GM12878 (cell line): ENCODE measurements around the gene PRKCE. TPM values are rescaled to one million over a fixed set of nuclear protein-coding genes. Genes with fewer than 3 reads are reported as not detected.

Source experiments
- ATAC-seq: fragments of 200-7000 bp; cut with Tn5 transposase; 3 replicates; pipeline ENCODE4 v1.9.1; 2020; ENCODE audit warnings: mild to moderate bottlenecking, moderate library complexity
- BruUV-seq: library from RNA; stranded (reverse); fragments of 400-500 nt; replicated peaks from 2 replicates; lab custom pipeline; 2021; lab: Mats Ljungman, UMichigan
- CTCF ChIA-PET: fragments of 300-600 bp; sonication (Branson Sonifier 250); formaldehyde crosslinking; extraction: SDS; loops from one replicate; lab custom pipeline; 2021; ENCODE audit warnings: inconsistent platforms; lab: Yijun Ruan, JAX
- POLR2A ChIA-PET: fragments of 350-600 bp; formaldehyde crosslinking; extraction: SDS; loops from one replicate; lab custom pipeline; 2021; ENCODE audit warnings: inconsistent platforms; lab: Charles Lee
- RAD21 ChIA-PET: fragments of 300-600 bp; sonication (Branson Sonifier 250); formaldehyde crosslinking; loops from one replicate; lab custom pipeline; 2023; ENCODE audit warnings: antibody characterized with exemption; ENCODE audit not compliant: unreplicated experiment; lab: Charles Lee
- SMC1A ChIA-PET: fragments of 300-600 bp; sonication (Branson Sonifier 250); formaldehyde crosslinking; loops from one replicate; lab custom pipeline; 2023; ENCODE audit not compliant: unreplicated experiment, uncharacterized antibody; lab: Charles Lee
- DNase-seq: peaks from one replicate; pipeline ENCODE4 v3.0.0-alpha.2; 2011; ENCODE audit warnings: low read depth, low spot score
- FAIRE-seq: peaks from 3 replicates; lab custom pipeline; 2011; peaks lifted over from hg19 to GRCh38; lab: Jason Lieb, UNC
- H2AFZ ChIP-seq: 2 replicates; pipeline ENCODE4 v1.6.0; 2011; ENCODE audit warnings: low read depth, low read length, control low read depth; ENCODE audit not compliant: control insufficient read depth
- H3K27ac ChIP-seq: 2 replicates; pipeline ENCODE4 v1.5.1; 2011; ENCODE audit warnings: control low read depth; ENCODE audit not compliant: control insufficient read depth, insufficient read depth
- H3K27me3 ChIP-seq, 2 experiments: replicated peaks in 1 of 2; 2 replicates each; pipeline versions ENCODE4 v1.6.0 to v1.6.1; 2011; ENCODE audit warnings: low read length in 1 of 2; ENCODE audit not compliant: control insufficient read depth in 2 of 2, insufficient read depth in 2 of 2
- H3K36me3 ChIP-seq, 2 experiments: 2 replicates each; pipeline ENCODE4 v1.5.1; 2011; ENCODE audit warnings: low read length in 1 of 2; ENCODE audit not compliant: control insufficient read depth in 2 of 2, insufficient read depth in 2 of 2
- H3K4me1 ChIP-seq: 2 replicates; pipeline ENCODE4 v1.6.1; 2011; ENCODE audit warnings: mild to moderate bottlenecking, low read length, moderate library complexity, mixed read lengths; ENCODE audit not compliant: control insufficient read depth, insufficient read depth
- H3K4me2 ChIP-seq: 2 replicates; pipeline ENCODE4 v1.6.0; 2011; ENCODE audit warnings: control low read depth; ENCODE audit not compliant: control insufficient read depth, insufficient read depth
- H3K4me3 ChIP-seq: fragments of 200-600 bp; sonication (generic); 2 replicates; pipeline ENCODE4 v1.5.1; 2016
- H3K79me2 ChIP-seq: 2 replicates; pipeline ENCODE4 v1.6.0; 2011; ENCODE audit warnings: low read length; ENCODE audit not compliant: control insufficient read depth, insufficient read depth
- H3K9ac ChIP-seq: 2 replicates; pipeline ENCODE4 v1.8.0; 2011; ENCODE audit warnings: low read length, control low read depth, mixed read lengths; ENCODE audit not compliant: control insufficient read depth, insufficient read depth
- H3K9me3 ChIP-seq: replicated peaks from 3 replicates; pipeline ENCODE4 v1.5.1; 2011; ENCODE audit warnings: mild to moderate bottlenecking, low read length; ENCODE audit not compliant: control insufficient read depth, insufficient read depth
- H4K20me1 ChIP-seq: 2 replicates; pipeline ENCODE4 v1.6.0; 2011; ENCODE audit not compliant: control insufficient read depth, insufficient read depth
- EGR1 ChIP-seq, 2 experiments: IDR thresholded peaks; 1 replicate in 1 of 2; 2 replicates in 1 of 2; pipeline ENCODE4 v1.6.1; 2011 to 2012; ENCODE audit warnings: low read depth in 2 of 2, low read length in 2 of 2, borderline replicate concordance in 1 of 2, mild to moderate bottlenecking in 1 of 2, moderate library complexity in 1 of 2
- KAT2A ChIP-seq: conservative IDR thresholded peaks from 2 replicates; pipeline ENCODE4 v1.6.1; 2011; ENCODE audit warnings: low read depth, low read length; ENCODE audit not compliant: control insufficient read depth
- KDM1A ChIP-seq: fragments of 200-600 bp; sonication (generic); IDR thresholded peaks from 2 replicates; pipeline ENCODE4 v1.6.1; 2016; ENCODE audit warnings: borderline replicate concordance
- SMARCA5 ChIP-seq: fragments of 450-650 bp; IDR thresholded peaks from 2 replicates; pipeline ENCODE4 v1.6.1; 2017; ENCODE audit warnings: mild to moderate bottlenecking
- STAT3 ChIP-seq: IDR thresholded peaks from 2 replicates; pipeline ENCODE4 v1.6.1; 2011; ENCODE audit warnings: low read depth, low read length, improper control_type of control experiment
- WGBS: methylation state at CpG from one replicate; pipeline ENCODE4 v1.1.6; 2016; ENCODE audit warnings: low lambda C conversion rate; ENCODE audit not compliant: insufficient replicate concordance, insufficient coverage; ENCODE audit errors: missing lambda C conversion rate; 5-methylcytosine and 5-hydroxymethylcytosine counted together
- in situ Hi-C: fragments of 300-500 bp; cut with MboI; formaldehyde crosslinking; loops from 9 replicates; pipeline ENCODE4 v1.14.3; 2018; ENCODE audit warnings: mixed read lengths
- intact Hi-C: fragments of 100-400 bp; cut with micrococcal nuclease; formaldehyde crosslinking; loops from one replicate; pipeline ENCODE4 v1.14.2; 2022; ENCODE audit not compliant: unreplicated experiment
- polyA plus RNA-seq, 11 experiments: library from polyadenylated mRNA; depleted of rRNA in 4 of 11; unstranded in 6 of 11; stranded (reverse) in 5 of 11; fragments of >200 nt; fragmentation: Nextera tagmentation in 4 of 11; fragmentation: Illumina TruSeq in 1 of 11; extraction: Ambion mirVana in 4 of 11; extraction: Trizol in 1 of 11; gene quantifications; 1 replicate in 1 of 11; 2 replicates in 10 of 11; pipeline versions ENCODE4 v1.2.1 to v1.2.3, GENCODE V29; 2011 to 2016; ENCODE audit warnings: inconsistent platforms in 2 of 11, missing spikeins in 2 of 11, low read depth in 1 of 11
- total RNA-seq, 4 experiments: library from RNA; depleted of rRNA in 3 of 4; stranded (reverse); fragments of >200 nt in 3 of 4; fragmentation: Illumina TruSeq in 1 of 4; extraction: Trizol in 1 of 4; gene quantifications; 2 replicates each; pipeline versions ENCODE4 v1.2.1 to v1.2.3, GENCODE V29; 2013 to 2021
- TF ChIP-seq, protein P1 (sequence below): fragments of 150-350 bp; IDR thresholded peaks from 2 replicates; pipeline ENCODE4 v1.6.1; 2016; ENCODE audit warnings: low read depth, low read length
- TF ChIP-seq, protein P2 (sequence below): fragments of 450-650 bp; formaldehyde crosslinking; IDR thresholded peaks from 2 replicates; pipeline ENCODE4 v1.4.0; 2022; ENCODE audit warnings: mild to moderate bottlenecking, moderate library complexity

PRKCE gene
- total and polyA plus RNA-seq, 10 of the 15 experiments (the other 5 are each of a cell fraction or from before 2014, with no cell fraction given): 2.6 to 28.2 (median 11.3) TPM

DNA sequence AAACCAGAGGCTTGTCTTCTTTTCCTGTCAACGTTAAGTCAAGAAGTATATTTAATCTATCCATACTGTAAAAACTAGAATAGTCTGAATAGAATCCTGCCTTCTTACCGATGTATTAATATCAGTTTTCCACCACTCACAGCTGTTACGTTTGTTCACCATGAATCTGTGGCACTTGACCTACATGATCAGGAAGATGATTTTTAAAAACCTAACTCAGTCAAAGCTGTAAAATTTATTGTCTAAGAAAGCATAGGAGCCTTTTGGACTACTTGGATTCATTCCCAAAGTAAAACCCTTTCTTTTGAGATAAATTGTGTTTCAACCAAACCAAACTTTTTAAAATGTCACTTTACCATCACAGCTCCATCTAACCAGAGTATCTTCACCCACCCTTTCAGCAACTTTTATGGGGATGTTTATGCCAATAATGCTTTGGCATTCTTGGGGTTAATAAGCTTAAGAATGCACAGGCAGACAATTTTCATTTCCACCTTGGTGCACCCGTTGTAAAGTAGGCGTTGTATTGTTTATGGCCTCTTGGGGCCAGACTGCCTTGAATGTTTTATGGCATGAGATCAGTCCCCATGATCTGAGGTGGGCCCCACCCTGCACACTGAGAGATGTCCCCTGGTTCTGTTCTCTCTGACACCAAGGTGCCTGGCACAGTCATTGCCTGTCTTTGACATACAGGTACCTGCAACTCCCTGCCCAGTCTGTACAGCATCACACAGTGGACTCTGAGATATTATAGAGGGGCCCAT, 469.5 kb downstream of the PRKCE start (continued):
- TF ChIP-seq, protein P1, sequence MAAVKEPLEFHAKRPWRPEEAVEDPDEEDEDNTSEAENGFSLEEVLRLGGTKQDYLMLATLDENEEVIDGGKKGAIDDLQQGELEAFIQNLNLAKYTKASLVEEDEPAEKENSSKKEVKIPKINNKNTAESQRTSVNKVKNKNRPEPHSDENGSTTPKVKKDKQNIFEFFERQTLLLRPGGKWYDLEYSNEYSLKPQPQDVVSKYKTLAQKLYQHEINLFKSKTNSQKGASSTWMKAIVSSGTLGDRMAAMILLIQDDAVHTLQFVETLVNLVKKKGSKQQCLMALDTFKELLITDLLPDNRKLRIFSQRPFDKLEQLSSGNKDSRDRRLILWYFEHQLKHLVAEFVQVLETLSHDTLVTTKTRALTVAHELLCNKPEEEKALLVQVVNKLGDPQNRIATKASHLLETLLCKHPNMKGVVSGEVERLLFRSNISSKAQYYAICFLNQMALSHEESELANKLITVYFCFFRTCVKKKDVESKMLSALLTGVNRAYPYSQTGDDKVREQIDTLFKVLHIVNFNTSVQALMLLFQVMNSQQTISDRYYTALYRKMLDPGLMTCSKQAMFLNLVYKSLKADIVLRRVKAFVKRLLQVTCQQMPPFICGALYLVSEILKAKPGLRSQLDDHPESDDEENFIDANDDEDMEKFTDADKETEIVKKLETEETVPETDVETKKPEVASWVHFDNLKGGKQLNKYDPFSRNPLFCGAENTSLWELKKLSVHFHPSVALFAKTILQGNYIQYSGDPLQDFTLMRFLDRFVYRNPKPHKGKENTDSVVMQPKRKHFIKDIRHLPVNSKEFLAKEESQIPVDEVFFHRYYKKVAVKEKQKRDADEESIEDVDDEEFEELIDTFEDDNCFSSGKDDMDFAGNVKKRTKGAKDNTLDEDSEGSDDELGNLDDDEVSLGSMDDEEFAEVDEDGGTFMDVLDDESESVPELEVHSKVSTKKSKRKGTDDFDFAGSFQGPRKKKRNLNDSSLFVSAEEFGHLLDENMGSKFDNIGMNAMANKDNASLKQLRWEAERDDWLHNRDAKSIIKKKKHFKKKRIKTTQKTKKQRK: no peak
- no peak for TF ChIP-seq STAT3
- TF ChIP-seq KDM1A: no peak
- TF ChIP-seq, all 136 proteins: peak for 0

DNA sequence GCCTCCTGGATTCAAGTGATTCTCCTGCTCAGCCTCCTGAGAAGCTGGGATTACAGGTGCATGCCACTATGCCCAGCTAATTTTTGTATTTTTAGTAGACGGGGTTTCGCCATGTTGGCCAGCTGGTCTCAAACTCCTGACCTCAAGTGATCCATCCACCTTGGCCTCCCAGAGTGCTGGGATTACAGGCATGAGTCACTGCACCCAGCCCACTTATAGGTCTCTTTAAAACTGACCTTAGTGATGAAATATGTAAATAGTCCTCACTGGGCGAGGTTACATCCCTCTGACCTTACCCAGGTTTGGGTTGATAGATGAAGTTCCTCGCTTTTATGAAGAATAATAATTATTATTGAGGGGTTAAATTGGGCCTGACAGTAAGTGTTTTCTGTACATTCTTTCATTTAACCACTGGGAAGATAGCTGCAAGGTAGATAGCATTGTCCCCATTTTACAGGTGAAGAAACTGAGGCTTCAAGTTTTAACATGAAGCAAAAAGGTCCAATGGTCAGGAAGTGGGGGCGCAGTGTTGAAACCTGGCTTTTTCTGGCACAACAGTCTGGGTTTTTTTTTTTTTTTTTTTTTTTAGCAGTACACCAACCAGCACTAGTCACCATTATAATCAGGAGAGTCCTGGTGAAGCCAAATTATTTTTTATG, 471.0 kb downstream of the PRKCE start:
- H3K79me2 ChIP-seq: no peaks in the 10 kb centered on the region
- no peak overlapping the region for H3K9ac ChIP-seq
- H3K4me3 ChIP-seq: no peak overlapping the region
- SMC1A ChIA-PET: interaction anchor here (0.7 to 1.7 kb wide), 5 partner anchors 11 to 241 kb away, joined by 3 to 5 read pairs (median 3); no protein-coding TSS in a partner anchor
- RAD21 ChIA-PET: no interaction called here
- H2AFZ ChIP-seq: no peak overlapping the region
- H3K4me2 ChIP-seq: no peak overlapping the region
- no peaks in the 10 kb centered on the region for H3K4me1 ChIP-seq
- H3K27ac ChIP-seq: no peak overlapping the region
- intact Hi-C loops: no loop called here
- no peaks in the 10 kb centered on the region; a peak in 1 of 4 replicates for H3K36me3 ChIP-seq
- 53% methylated on average over 5 of the region's 5 CpGs for WGBS
- in situ Hi-C loops: no loop called here
- H4K20me1 ChIP-seq: no peaks in the 10 kb centered on the region
- CTCF ChIA-PET: interaction anchor here (0.6 kb wide), 1 partner anchor 111 kb away, joined by 3 read pairs; no protein-coding TSS in a partner anchor
- no peaks in the 10 kb centered on the region for H3K27me3 ChIP-seq
- BruUV-seq: no TSS peak
- H3K9me3 ChIP-seq: no peaks in the 10 kb centered on the region
- no peak for DNase-seq
- FAIRE-seq: no peak
- POLR2A ChIA-PET: no interaction called here
- ATAC-seq: no peak
- TF ChIP-seq EGR1 (IDR thresholded peaks at IDR 0.05; ENCODE audit: borderline replicate concordance in 1 of 2, low read depth in 2 of 2, low read length in 2 of 2): no peak
- TF ChIP-seq, protein P2, sequence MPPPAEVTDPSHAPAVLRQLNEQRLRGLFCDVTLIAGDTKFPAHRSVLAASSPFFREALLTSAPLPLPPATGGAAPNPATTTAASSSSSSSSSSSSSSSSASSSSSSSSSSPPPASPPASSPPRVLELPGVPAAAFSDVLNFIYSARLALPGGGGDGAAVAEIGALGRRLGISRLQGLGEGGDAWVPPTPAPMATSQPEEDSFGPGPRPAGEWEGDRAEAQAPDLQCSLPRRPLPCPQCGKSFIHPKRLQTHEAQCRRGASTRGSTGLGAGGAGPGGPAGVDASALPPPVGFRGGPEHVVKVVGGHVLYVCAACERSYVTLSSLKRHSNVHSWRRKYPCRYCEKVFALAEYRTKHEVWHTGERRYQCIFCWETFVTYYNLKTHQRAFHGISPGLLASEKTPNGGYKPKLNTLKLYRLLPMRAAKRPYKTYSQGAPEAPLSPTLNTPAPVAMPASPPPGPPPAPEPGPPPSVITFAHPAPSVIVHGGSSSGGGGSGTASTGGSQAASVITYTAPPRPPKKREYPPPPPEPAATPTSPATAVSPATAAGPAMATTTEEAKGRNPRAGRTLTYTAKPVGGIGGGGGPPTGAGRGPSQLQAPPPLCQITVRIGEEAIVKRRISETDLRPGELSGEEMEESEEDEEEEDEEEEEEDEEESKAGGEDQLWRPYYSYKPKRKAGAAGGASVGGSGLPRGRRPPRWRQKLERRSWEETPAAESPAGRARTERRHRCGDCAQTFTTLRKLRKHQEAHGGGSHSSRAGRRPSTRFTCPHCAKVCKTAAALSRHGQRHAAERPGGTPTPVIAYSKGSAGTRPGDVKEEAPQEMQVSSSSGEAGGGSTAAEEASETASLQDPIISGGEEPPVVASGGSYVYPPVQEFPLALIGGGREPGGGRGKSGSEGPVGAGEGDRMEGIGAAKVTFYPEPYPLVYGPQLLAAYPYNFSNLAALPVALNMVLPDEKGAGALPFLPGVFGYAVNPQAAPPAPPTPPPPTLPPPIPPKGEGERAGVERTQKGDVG (CRISPR knock-in tag): no peak
- no peak for TF ChIP-seq KAT2A
- no peak for TF ChIP-seq SMARCA5
- TF ChIP-seq, all 136 proteins: peak for 0
